Gastrocnemius medialis (tissue), 4 donors: ENCODE data around the gene ME3.

Experiments
- CTCF ChIP-seq, 5 experiments: fragments of 450-650 bp in 3 of 5; fragments of 200-600 bp in 2 of 5; sonication (generic) in 2 of 5; IDR thresholded peaks in 4 of 5; conservative IDR thresholded peaks in 1 of 5; 1 replicate in 4 of 5; 2 replicates in 1 of 5; pipeline ENCODE4 v1.5.1; 2016 to 2019; ENCODE audit warnings: antibody characterized with exemption in 5 of 5, mild to moderate bottlenecking in 3 of 5, moderate library complexity in 3 of 5
- POLR2A ChIP-seq, 2 donors: fragments of 450-650 bp; IDR thresholded peaks; one replicate each; pipeline ENCODE4 v1.6.1; 2017; ENCODE audit warnings: antibody characterized with exemption in 2 of 2, mild to moderate bottlenecking in 2 of 2, moderate library complexity in 2 of 2

GRCh38 chr11:86558841-86559240, 113.6 kb downstream of the ME3 start:
- TF ChIP-seq POLR2A (IDR thresholded peaks at IDR 0.05) (no peak), CTCF (IDR thresholded peaks at IDR 0.05 in 4 of 5, conservative IDR thresholded peaks at IDR 0.05 in 1 of 5) (no peak)
